C4-2B (cell line): ENCODE data around the gene ZPLD1.

ENCODE experiments used
- ZFX ChIP-seq: fragments of 450-650 bp; IDR thresholded peaks from 2 replicates; pipeline ENCODE4 v1.6.1; 2017
- TF ChIP-seq, protein P1 (sequence below): fragments of 450-650 bp; conservative IDR thresholded peaks from 2 replicates; pipeline ENCODE4 v1.5.1; 2017; ENCODE audit warnings: mild to moderate bottlenecking

DNA sequence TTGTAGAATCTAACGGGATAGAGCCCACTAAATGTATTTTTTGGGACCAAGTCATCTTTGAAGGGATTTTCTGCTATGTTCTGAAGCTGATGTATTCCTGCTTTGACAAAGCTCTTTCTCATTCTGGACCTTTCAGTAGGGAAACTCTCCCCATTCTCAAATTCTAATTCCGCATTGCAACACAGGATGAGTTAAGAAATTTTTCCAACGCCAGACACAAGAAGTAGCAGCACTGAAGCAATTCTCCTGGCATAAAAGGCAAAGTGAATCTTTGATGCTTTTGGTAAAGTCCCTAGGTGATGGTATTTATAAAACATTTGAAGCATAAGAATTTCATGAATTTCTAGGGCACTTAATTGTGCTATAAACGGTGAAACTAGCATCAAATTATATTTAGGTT, 76.8 kb downstream of the ZPLD1 start:
- TF ChIP-seq, protein P1, sequence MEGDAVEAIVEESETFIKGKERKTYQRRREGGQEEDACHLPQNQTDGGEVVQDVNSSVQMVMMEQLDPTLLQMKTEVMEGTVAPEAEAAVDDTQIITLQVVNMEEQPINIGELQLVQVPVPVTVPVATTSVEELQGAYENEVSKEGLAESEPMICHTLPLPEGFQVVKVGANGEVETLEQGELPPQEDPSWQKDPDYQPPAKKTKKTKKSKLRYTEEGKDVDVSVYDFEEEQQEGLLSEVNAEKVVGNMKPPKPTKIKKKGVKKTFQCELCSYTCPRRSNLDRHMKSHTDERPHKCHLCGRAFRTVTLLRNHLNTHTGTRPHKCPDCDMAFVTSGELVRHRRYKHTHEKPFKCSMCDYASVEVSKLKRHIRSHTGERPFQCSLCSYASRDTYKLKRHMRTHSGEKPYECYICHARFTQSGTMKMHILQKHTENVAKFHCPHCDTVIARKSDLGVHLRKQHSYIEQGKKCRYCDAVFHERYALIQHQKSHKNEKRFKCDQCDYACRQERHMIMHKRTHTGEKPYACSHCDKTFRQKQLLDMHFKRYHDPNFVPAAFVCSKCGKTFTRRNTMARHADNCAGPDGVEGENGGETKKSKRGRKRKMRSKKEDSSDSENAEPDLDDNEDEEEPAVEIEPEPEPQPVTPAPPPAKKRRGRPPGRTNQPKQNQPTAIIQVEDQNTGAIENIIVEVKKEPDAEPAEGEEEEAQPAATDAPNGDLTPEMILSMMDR = no peak
- no peak for TF ChIP-seq ZFX
